ENCODE measurements around the gene LRFN4.

DNA sequence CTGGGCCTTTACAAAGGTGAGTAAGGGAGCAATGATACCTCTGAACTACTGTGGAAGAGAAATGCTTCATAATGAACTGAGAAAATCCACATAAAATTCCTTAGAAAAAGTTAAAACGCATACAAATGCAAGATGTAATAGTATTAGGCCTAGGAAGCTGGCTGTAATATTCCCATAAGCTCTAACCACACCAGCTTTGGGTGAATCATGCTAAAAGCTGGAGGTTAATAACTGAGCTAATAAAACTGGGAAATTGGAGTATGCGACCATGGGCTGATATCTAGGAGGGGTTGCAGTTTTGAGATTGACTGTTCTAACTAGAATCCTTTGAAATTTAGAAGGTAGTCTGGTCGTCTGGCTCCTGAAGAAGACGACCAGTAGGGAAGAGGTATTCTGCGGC, 42.2 kb upstream of the LRFN4 start:
- no peak for TF ChIP-seq NR2C2 (IDR thresholded peaks at IDR 0.05; ENCODE audit: borderline replicate concordance, control insufficient read depth, insufficient read length, low read depth)
- no peak for TF ChIP-seq EZH2 (IDR thresholded peaks at IDR 0.05; ENCODE audit: borderline replicate concordance, control insufficient read depth, low read depth, low read length)
- no peak for TF ChIP-seq EP300 (IDR thresholded peaks at IDR 0.05; ENCODE audit: borderline replicate concordance in 1 of 2, control insufficient read depth in 1 of 2, low read depth in 2 of 2, low read length in 2 of 2)
- TF ChIP-seq POLR2A (IDR thresholded peaks at IDR 0.05; ENCODE audit: low read depth, low read length): no peak
- TF ChIP-seq, protein P1, sequence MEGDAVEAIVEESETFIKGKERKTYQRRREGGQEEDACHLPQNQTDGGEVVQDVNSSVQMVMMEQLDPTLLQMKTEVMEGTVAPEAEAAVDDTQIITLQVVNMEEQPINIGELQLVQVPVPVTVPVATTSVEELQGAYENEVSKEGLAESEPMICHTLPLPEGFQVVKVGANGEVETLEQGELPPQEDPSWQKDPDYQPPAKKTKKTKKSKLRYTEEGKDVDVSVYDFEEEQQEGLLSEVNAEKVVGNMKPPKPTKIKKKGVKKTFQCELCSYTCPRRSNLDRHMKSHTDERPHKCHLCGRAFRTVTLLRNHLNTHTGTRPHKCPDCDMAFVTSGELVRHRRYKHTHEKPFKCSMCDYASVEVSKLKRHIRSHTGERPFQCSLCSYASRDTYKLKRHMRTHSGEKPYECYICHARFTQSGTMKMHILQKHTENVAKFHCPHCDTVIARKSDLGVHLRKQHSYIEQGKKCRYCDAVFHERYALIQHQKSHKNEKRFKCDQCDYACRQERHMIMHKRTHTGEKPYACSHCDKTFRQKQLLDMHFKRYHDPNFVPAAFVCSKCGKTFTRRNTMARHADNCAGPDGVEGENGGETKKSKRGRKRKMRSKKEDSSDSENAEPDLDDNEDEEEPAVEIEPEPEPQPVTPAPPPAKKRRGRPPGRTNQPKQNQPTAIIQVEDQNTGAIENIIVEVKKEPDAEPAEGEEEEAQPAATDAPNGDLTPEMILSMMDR (IDR thresholded peaks at IDR 0.05 in 2 of 3, conservative IDR thresholded peaks at IDR 0.05 in 1 of 3; ENCODE audit: control insufficient read depth in 2 of 3, extremely low read depth in 1 of 3, insufficient read depth in 1 of 3, low read depth in 3 of 3, low read length in 3 of 3): no peak
- no peak for TF ChIP-seq POLR2AphosphoS5 (IDR thresholded peaks at IDR 0.05; ENCODE audit: low read length)
- no peak for TF ChIP-seq SUZ12 (IDR thresholded peaks at IDR 0.05; ENCODE audit: unreplicated experiment)
- TF ChIP-seq, protein P2, sequence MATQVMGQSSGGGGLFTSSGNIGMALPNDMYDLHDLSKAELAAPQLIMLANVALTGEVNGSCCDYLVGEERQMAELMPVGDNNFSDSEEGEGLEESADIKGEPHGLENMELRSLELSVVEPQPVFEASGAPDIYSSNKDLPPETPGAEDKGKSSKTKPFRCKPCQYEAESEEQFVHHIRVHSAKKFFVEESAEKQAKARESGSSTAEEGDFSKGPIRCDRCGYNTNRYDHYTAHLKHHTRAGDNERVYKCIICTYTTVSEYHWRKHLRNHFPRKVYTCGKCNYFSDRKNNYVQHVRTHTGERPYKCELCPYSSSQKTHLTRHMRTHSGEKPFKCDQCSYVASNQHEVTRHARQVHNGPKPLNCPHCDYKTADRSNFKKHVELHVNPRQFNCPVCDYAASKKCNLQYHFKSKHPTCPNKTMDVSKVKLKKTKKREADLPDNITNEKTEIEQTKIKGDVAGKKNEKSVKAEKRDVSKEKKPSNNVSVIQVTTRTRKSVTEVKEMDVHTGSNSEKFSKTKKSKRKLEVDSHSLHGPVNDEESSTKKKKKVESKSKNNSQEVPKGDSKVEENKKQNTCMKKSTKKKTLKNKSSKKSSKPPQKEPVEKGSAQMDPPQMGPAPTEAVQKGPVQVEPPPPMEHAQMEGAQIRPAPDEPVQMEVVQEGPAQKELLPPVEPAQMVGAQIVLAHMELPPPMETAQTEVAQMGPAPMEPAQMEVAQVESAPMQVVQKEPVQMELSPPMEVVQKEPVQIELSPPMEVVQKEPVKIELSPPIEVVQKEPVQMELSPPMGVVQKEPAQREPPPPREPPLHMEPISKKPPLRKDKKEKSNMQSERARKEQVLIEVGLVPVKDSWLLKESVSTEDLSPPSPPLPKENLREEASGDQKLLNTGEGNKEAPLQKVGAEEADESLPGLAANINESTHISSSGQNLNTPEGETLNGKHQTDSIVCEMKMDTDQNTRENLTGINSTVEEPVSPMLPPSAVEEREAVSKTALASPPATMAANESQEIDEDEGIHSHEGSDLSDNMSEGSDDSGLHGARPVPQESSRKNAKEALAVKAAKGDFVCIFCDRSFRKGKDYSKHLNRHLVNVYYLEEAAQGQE (IDR thresholded peaks at IDR 0.05; ENCODE audit: low read depth, low read length): no peak
- TF ChIP-seq MYC (IDR thresholded peaks at IDR 0.05; ENCODE audit: insufficient read depth, insufficient read length, insufficient replicate concordance, low read length, severe bottlenecking): no peak
